GM23338 (cell line): ENCODE measurements around the gene DUSP5. TPM values are rescaled to one million over a fixed set of nuclear protein-coding genes. Genes with fewer than 3 reads are reported as not detected.

Source experiments
- ATAC-seq: fragments of 200-7000 bp; cut with Tn5 transposase; 3 replicates; pipeline ENCODE4 v1.9.1; 2020
- DNase-seq: peaks from one replicate; pipeline ENCODE4 v3.0.0-alpha.2; 2015; ENCODE audit warnings: low spot score
- H2AFZ ChIP-seq: fragments of 200-600 bp; sonication (generic); 2 replicates; pipeline ENCODE4 v1.8.0; 2016; ENCODE audit warnings: antibody characterized with exemption, mild to moderate bottlenecking, moderate library complexity
- H3F3A ChIP-seq: fragments of 200-600 bp; sonication (generic); replicated peaks from 2 replicates; pipeline ENCODE4 v1.8.0; 2017; ENCODE audit warnings: antibody characterized with exemption, mixed run types, low read depth
- H3K27ac ChIP-seq: fragments of 200-600 bp; sonication (generic); 2 replicates; pipeline ENCODE4 v1.6.1; 2016; ENCODE audit warnings: low read depth
- H3K27me3 ChIP-seq: fragments of 200-600 bp; sonication (generic); 2 replicates; pipeline ENCODE4 v1.8.0; 2016; ENCODE audit warnings: mild to moderate bottlenecking, mixed run types, moderate library complexity; ENCODE audit not compliant: insufficient read depth
- H3K36me3 ChIP-seq: fragments of 200-600 bp; sonication (generic); 2 replicates; pipeline ENCODE4 v1.8.0; 2016; ENCODE audit warnings: mild to moderate bottlenecking; ENCODE audit not compliant: insufficient read depth
- H3K4me1 ChIP-seq: fragments of 200-600 bp; sonication (generic); 2 replicates; pipeline ENCODE4 v1.8.0; 2016; ENCODE audit warnings: mild to moderate bottlenecking, moderate library complexity; ENCODE audit not compliant: insufficient read depth
- H3K4me2 ChIP-seq: fragments of 200-600 bp; sonication (generic); 2 replicates; pipeline ENCODE4 v1.7.1; 2017; ENCODE audit warnings: mixed run types
- H3K4me3 ChIP-seq: fragments of 200-600 bp; sonication (generic); 2 replicates; pipeline ENCODE4 v1.6.1; 2016; ENCODE audit warnings: mixed run types
- H3K79me2 ChIP-seq: fragments of 200-600 bp; sonication (generic); replicated peaks from 2 replicates; pipeline ENCODE4 v1.8.0; 2017; ENCODE audit warnings: mild to moderate bottlenecking; ENCODE audit not compliant: insufficient read depth
- H3K9me2 ChIP-seq: fragments of 200-600 bp; sonication (generic); 2 replicates; pipeline ENCODE4 v1.8.0; 2017; ENCODE audit not compliant: insufficient read depth
- H4K20me1 ChIP-seq: fragments of 200-600 bp; sonication (generic); replicated peaks from 2 replicates; pipeline ENCODE4 v1.8.0; 2017; ENCODE audit warnings: mild to moderate bottlenecking; ENCODE audit not compliant: insufficient read depth
- H3K27ac Mint-ChIP-seq: 2 replicates; pipeline ENCODE4 v1.8.0; 2020; ENCODE audit warnings: inconsistent platforms, mild to moderate bottlenecking, moderate library complexity, mixed read lengths
- H3K27me3 Mint-ChIP-seq: 3 replicates; pipeline ENCODE4 v1.8.0; 2022; ENCODE audit warnings: low read depth, mild to moderate bottlenecking, moderate library complexity, mixed read lengths, inconsistent platforms; ENCODE audit not compliant: insufficient read depth, poor library complexity
- H3K36me3 Mint-ChIP-seq: 3 replicates; pipeline ENCODE4 v1.8.0; 2021; ENCODE audit warnings: low read depth, mild to moderate bottlenecking, inconsistent platforms, moderate library complexity, mixed read lengths
- H3K4me1 Mint-ChIP-seq: 3 replicates; pipeline ENCODE4 v1.8.0; 2020; ENCODE audit warnings: mild to moderate bottlenecking, inconsistent platforms, mixed read lengths
- H3K4me3 Mint-ChIP-seq: 3 replicates; pipeline ENCODE4 v1.8.0; 2021; ENCODE audit warnings: moderate library complexity, mild to moderate bottlenecking, inconsistent platforms, mixed read lengths
- H3K9me3 Mint-ChIP-seq: 3 replicates; pipeline ENCODE4 v1.8.0; 2020; ENCODE audit warnings: moderate library complexity, mild to moderate bottlenecking, inconsistent platforms, mixed read lengths
- EZH2 ChIP-seq: fragments of 200-600 bp; sonication (generic); IDR thresholded peaks from one replicate; pipeline ENCODE4 v1.8.0; 2017; ENCODE audit warnings: antibody characterized with exemption, mild to moderate bottlenecking, low read depth; ENCODE audit not compliant: unreplicated experiment
- STAT1 ChIP-seq: IDR thresholded peaks from one replicate; pipeline ENCODE4 v1.6.1; 2016; ENCODE audit warnings: antibody characterized with exemption; ENCODE audit not compliant: unreplicated experiment
- polyA plus RNA-seq: library from polyadenylated mRNA; unstranded; fragments of >200 nt; fragmentation: Nextera tagmentation; extraction: Ambion mirVana; gene quantifications from 2 replicates; pipeline ENCODE4 v1.2.1, GENCODE V29; 2016
- total RNA-seq: library from RNA; depleted of rRNA; stranded (reverse); fragments of >200 nt; shearing (Covaris generic); gene quantifications from 2 replicates; pipeline ENCODE4 v1.2.3, GENCODE V29; 2014
- TF ChIP-seq, protein P1 (sequence below): IDR thresholded peaks from 2 replicates; pipeline ENCODE4 v1.6.1; 2016; ENCODE audit warnings: antibody characterized with exemption
- TF ChIP-seq, protein P2 (sequence below), 2 experiments: fragments of 200-600 bp in 1 of 2; sonication (generic) in 1 of 2; conservative IDR thresholded peaks; 2 replicates each; pipeline versions ENCODE4 v1.5.1 to v1.6.1; 2016 to 2017; ENCODE audit warnings: antibody characterized with exemption in 2 of 2, low read depth in 2 of 2, mild to moderate bottlenecking in 2 of 2, moderate library complexity in 1 of 2
- TF ChIP-seq, protein P3 (sequence below): IDR thresholded peaks from one replicate; pipeline ENCODE4 v1.6.1; 2018; ENCODE audit warnings: antibody characterized with exemption; ENCODE audit not compliant: unreplicated experiment

Gene DUSP5
- total and polyA plus RNA-seq, 2 experiments from 2014 or later, result 10.8 to 35.9 TPM

DNA sequence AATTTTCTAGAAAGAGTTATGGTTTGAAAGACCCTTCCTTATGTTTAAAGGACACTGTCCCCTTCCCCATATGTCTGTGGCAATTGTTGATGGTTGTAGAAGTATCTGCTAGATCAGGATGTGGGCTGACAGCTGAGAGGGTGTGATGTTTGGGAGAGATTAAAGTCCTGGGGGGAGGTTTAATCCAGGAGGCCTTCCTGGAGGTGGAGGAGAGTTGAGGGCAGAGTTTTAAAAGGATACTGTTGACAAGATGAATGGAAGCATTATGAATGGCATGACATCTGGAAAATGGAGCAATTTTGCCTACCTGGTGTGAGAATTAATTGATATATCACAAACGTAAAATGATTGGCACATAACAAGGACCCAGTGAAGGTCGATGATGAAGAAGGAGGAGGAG lies 36.9 kb downstream of the DUSP5 start (continued):
- no peak for TF ChIP-seq STAT1

DNA sequence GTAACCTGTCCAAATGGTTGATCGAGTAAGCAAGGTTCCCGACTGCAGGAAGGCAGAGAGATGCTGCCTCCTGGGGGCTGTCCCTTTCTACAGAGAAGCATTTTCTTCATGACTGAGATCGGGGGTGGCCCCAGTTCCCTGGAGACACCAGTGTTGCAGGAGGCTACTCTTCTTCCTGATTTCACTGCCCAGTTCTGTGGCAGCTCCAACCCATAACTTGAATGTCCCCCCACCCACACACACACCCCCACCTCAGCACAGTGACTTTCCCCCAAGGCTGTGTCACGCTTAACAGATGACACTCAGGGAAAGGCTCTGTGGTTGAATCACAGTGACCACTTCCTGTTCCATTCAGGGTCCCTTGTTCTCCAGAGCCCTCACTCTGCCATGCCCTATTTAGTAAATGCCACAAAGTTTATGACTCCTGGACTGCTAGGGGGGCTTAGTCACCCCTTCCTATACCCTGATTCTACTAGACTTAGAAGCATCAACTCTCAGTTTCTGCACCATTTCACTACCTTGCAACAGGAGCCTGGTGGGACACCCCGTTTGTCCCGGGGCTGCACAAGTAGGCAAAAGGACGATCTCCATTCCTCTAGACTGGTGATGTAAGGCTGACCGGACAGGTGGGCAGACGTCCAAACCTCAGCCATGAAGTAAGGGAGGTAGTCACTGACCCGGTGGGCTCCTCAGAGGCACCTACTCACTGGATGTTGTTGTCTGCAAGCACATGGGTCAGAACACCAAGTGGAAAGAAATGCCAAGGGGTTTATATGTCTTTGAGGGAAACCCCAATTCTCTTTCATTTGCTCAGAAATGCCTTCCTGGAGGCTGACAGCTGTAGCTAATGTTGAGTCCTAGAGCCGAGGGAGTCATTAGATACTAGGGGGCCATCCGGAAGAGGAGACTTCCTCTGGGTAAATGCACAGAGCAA lies 38.5 kb downstream of the DUSP5 start:
- Histone ChIP-seq H4K20me1 (no peaks in the 10 kb centered on the region), H3K27ac (no peak overlapping the region), H3K79me2 (no peaks in the 10 kb centered on the region), H2AFZ (peak overlapping the region; percentile 66), H3K9me2 (no peaks in the 10 kb centered on the region), H3K4me2 (0 out of 2 replicates have a peak overlapping the region, but pooled peaks have one; percentile 26), H3K27me3 (no peaks in the 10 kb centered on the region), H3F3A (no peaks in the 10 kb centered on the region), H3K4me3 (no peak overlapping the region), H3K4me1 (peaks cover 11% of the 10 kb centered on the region), H3K36me3 (no peaks in the 10 kb centered on the region)
- DNase-seq (peak; percentile 57), ATAC-seq (peak; percentile 76)
- peak overlapping the region; percentile 42; the same call in 1 of the 2 replicates for H3K27ac Mint-ChIP-seq
- no peaks in the 10 kb centered on the region for H3K9me3 Mint-ChIP-seq
- TF ChIP-seq, protein P1, sequence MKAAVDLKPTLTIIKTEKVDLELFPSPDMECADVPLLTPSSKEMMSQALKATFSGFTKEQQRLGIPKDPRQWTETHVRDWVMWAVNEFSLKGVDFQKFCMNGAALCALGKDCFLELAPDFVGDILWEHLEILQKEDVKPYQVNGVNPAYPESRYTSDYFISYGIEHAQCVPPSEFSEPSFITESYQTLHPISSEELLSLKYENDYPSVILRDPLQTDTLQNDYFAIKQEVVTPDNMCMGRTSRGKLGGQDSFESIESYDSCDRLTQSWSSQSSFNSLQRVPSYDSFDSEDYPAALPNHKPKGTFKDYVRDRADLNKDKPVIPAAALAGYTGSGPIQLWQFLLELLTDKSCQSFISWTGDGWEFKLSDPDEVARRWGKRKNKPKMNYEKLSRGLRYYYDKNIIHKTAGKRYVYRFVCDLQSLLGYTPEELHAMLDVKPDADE, result no peak
- TF ChIP-seq, protein P2, sequence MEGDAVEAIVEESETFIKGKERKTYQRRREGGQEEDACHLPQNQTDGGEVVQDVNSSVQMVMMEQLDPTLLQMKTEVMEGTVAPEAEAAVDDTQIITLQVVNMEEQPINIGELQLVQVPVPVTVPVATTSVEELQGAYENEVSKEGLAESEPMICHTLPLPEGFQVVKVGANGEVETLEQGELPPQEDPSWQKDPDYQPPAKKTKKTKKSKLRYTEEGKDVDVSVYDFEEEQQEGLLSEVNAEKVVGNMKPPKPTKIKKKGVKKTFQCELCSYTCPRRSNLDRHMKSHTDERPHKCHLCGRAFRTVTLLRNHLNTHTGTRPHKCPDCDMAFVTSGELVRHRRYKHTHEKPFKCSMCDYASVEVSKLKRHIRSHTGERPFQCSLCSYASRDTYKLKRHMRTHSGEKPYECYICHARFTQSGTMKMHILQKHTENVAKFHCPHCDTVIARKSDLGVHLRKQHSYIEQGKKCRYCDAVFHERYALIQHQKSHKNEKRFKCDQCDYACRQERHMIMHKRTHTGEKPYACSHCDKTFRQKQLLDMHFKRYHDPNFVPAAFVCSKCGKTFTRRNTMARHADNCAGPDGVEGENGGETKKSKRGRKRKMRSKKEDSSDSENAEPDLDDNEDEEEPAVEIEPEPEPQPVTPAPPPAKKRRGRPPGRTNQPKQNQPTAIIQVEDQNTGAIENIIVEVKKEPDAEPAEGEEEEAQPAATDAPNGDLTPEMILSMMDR (conservative IDR thresholded peaks at IDR 0.05; ENCODE audit: low read depth in 2 of 2), result peak; percentile 42 to 79
- H3K4me3 Mint-ChIP-seq, result no peak overlapping the region
- H3K4me1 Mint-ChIP-seq, result peaks cover 20% of the 10 kb centered on the region
- peaks cover 5% of the 10 kb centered on the region for H3K27me3 Mint-ChIP-seq
- H3K36me3 Mint-ChIP-seq, result no peaks in the 10 kb centered on the region

DNA sequence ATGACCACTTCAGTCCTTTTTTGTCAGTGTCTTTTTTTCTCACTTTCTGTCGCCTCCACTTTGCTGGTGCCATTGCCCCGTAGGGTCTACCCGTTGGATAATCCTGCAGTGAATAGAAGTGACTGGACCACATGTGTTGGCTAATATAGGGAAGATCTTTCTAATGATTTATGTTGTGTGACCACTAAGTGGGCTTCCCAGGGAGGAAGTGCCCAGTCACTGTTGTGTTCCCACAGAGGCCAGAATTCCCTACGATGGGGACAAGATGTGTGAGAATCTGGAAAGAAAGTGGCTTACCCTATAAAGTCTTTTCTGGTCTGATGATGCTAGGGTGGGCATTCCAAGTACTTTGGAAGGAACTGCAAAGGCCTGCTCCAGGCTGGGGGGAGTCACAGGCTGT lies 41.4 kb downstream of the DUSP5 start:
- H3K36me3 ChIP-seq, result no peaks in the 10 kb centered on the region
- Mint-ChIP-seq H3K27ac (no peak overlapping the region), H3K4me3 (no peak overlapping the region), H3K4me1 (peaks cover 12% of the 10 kb centered on the region), H3K36me3 (no peaks in the 10 kb centered on the region), H3K9me3 (no peaks in the 10 kb centered on the region), H3K27me3 (peaks cover 1% of the 10 kb centered on the region)
- DNase-seq (no peak), ATAC-seq (no peak)
- H3K27ac ChIP-seq, result no peak overlapping the region
- no peak overlapping the region for H2AFZ ChIP-seq
- no peaks in the 10 kb centered on the region for H3K9me2 ChIP-seq
- H3K4me2 ChIP-seq, result no peak overlapping the region
- H3F3A ChIP-seq, result no peaks in the 10 kb centered on the region
- no peaks in the 10 kb centered on the region for H4K20me1 ChIP-seq
- no peaks in the 10 kb centered on the region for H3K27me3 ChIP-seq
- no peak overlapping the region for H3K4me3 ChIP-seq
- no peaks in the 10 kb centered on the region; the same call in 1 of the 2 replicates for H3K4me1 ChIP-seq
- no peaks in the 10 kb centered on the region for H3K79me2 ChIP-seq
- TF ChIP-seq, protein P1, result no peak
- TF ChIP-seq, protein P3, sequence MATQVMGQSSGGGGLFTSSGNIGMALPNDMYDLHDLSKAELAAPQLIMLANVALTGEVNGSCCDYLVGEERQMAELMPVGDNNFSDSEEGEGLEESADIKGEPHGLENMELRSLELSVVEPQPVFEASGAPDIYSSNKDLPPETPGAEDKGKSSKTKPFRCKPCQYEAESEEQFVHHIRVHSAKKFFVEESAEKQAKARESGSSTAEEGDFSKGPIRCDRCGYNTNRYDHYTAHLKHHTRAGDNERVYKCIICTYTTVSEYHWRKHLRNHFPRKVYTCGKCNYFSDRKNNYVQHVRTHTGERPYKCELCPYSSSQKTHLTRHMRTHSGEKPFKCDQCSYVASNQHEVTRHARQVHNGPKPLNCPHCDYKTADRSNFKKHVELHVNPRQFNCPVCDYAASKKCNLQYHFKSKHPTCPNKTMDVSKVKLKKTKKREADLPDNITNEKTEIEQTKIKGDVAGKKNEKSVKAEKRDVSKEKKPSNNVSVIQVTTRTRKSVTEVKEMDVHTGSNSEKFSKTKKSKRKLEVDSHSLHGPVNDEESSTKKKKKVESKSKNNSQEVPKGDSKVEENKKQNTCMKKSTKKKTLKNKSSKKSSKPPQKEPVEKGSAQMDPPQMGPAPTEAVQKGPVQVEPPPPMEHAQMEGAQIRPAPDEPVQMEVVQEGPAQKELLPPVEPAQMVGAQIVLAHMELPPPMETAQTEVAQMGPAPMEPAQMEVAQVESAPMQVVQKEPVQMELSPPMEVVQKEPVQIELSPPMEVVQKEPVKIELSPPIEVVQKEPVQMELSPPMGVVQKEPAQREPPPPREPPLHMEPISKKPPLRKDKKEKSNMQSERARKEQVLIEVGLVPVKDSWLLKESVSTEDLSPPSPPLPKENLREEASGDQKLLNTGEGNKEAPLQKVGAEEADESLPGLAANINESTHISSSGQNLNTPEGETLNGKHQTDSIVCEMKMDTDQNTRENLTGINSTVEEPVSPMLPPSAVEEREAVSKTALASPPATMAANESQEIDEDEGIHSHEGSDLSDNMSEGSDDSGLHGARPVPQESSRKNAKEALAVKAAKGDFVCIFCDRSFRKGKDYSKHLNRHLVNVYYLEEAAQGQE, result no peak
- no peak for TF ChIP-seq EZH2
